Esophagus muscularis mucosa (tissue), 3 donors: ENCODE measurements around the gene SSR3.

Source experiments
- CTCF ChIP-seq, 3 experiments: fragments of 200-600 bp in 2 of 3; fragments of 450-650 bp in 1 of 3; sonication (generic) in 2 of 3; IDR thresholded peaks; one replicate each; pipeline ENCODE4 v1.5.1; 2017 to 2019; ENCODE audit warnings: antibody characterized with exemption in 3 of 3, mild to moderate bottlenecking in 2 of 3, moderate library complexity in 1 of 3
- POLR2A ChIP-seq: fragments of 450-650 bp; IDR thresholded peaks from one replicate; pipeline ENCODE4 v1.6.1; 2017; ENCODE audit warnings: antibody characterized with exemption, moderate library complexity, mild to moderate bottlenecking, low read depth
- POLR2AphosphoS5 ChIP-seq, 2 donors: sonication (generic); formaldehyde crosslinking; IDR thresholded peaks; one replicate each; pipeline ENCODE4 v1.6.1; 2017; ENCODE audit warnings: antibody characterized with exemption in 2 of 2

- no peak for TF ChIP-seq CTCF (IDR thresholded peaks at IDR 0.05)
- no peak for TF ChIP-seq POLR2A
- TF ChIP-seq POLR2AphosphoS5 (IDR thresholded peaks at IDR 0.05): no peak
Observed at GRCh38 chr3:156536524-156537316, 18.2 kb downstream of the SSR3 start.
